Measurements from ENCODE around the gene UBTD1.
"Not testable (repeated sequence)": the region's sequence is repeated elsewhere in the genome, so short reads cannot be mapped to it uniquely, and the experiment has no call there.

Gene UBTD1

DNA sequence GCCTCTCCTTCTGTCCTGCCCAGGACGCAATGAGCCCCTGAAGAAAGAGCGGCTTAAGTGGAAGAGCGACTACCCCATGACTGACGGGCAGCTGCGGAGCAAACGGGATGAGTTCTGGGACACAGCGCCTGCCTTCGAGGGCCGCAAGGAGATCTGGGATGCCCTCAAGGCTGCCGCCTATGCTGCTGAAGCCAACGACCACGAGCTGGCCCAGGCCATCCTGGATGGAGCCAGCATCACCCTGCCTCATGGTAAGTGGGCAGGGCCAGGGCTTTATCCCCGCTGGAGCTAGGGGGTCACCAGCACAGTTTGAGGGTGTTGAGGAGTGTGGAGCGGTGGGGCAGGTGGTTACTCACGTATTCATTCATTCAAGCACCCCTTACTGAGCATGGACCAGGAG is 69.2 kb downstream of the UBTD1 start:
- DNase-seq = no peak

DNA sequence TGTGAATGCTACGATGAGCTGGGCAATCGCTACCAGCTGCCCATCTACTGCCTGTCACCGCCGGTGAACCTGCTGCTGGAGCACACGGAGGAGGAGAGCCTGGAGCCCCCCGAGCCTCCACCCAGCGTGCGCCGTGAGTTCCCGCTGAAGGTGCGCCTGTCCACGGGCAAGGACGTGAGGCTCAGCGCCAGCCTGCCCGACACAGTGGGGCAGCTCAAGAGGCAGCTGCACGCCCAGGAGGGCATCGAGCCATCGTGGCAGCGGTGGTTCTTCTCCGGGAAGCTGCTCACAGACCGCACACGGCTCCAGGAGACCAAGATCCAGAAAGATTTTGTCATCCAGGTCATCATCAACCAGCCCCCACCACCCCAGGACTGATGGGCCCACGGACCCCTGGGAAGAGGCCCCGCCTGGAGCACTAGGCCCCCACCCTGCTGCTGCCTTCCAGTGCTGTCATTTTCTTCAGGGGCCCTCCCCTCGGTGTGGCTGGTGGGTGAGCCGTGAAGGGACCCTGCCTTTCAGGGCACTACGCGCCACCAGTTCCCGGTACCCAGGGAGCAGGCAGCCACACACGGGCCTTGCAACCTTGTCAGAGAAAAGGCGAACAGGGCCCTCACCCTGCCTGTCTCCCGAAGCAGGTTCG is 71.5 kb downstream of the UBTD1 start:
- DNase-seq = no peak

DNA sequence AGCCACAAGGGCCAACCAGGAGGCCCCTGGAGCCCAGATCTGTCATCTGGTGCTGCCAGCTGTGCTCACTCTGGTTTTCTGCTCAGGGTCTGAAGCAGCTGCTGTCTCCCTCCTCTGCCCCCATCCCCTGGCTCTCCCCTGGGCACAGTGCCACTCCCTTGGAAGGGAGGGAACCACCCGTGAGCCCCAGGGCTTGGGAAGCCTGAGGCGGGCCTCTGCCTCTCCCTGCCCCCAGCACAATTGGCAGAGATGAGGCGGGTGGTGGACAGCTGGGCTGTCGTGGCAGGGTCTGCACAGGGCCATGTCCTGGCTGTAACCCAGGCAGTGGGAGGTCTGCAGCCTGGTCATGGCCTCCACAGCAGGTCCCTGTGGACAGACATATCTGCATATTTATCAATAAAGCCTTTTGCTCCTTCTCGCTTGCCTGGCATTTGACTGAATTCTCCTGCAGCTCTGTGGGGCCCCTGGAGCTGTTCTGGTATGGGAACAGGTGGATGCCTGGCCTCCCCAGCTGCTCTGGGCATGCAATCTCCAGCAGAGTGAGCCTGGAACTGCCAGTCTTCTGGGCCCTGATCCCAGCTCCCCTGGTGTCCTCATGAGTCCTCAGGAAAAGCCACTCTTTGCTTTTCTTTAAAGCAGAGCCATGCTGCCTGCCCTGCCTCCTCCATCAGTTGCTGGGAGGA is 72.2 kb downstream of the UBTD1 start:
- DNase-seq = no peak

DNA sequence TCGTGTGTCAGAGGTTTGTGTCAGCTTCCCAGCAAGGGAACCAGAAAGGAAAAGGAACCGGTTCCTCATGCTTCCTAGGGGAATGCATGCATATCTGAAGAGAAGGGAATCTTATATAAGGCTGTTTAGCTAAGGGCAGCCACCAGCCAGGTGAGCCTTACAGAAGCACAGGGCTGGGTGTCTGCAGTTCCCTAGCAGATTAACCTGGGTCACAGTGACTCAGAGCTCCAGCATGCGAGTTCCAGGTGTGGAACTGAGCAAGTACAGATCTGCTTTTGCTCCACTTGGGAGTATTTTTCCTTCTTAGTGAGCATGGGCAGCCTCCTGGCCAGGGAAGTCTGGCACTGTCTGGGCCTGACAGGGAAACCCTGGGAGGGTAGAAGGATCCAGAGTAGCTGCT is 72.9 kb downstream of the UBTD1 start:
- DNase-seq = no peak

DNA sequence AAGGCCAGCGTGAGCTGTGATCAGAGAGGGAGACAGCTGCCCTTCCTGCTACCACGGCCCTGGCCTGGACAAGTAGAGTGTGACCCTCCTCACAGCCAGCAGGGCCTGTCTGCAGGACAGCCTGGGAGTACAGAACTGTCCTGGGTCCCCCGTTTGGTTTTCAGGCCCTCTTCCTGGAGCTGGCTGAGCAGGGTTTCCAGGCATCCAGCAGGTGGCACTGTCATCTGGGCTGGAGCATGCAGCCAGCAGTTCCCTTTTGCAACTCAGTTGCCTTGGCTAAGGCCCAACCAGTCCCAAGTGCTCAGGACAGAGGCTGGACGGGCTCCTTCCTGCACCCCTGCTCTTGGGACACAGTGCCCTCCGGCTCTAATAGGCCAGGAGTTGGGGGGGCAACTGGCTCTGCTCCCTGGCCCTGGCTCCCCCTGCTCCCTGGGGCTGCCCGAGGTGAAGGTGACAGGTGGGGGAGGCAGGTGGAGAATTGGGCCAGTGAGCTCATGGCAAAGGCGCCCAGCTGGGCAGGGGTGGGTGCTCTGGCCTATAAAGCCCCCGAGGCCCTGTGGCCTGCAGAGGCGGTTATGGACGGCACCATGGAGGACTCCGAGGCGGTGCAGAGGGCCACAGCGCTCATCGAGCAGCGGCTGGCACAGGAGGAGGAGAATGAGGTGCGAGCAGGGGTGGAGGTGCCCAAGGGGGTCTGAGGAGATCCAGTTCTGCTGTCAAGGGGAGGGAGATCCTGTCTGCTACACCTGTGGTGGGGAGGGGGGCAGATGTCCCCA is 73.7 kb downstream of the UBTD1 start, which contains the start of gene ANKRD2:
Gene ANKRD2, plus strand, starts transcription at position 566 of the 776 bp plus-strand sequence. Its CDS starts 10 bp downstream, at position 576.
- DNase-seq = no peak

DNA sequence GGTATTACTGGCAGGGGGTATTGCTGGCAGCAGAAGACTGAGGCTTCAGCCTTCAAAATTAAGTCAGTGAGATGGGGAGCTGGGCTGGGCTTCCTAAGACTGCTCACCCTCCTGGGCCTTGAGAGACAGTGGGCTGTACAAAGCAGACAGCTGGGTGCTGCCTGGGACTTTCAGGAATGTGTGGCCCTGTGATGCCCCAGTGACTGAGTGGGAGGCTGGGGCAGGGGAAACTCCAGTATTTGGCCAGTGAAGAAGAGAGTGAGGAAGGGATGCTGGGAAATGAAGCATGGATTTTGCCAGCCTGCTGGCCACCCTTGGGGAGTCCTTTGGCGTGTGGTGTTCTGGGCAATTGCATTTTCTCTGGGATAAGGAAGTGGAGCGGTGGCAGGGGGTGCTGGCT is 74.3 kb downstream of the UBTD1 start:
- DNase-seq = no peak

DNA sequence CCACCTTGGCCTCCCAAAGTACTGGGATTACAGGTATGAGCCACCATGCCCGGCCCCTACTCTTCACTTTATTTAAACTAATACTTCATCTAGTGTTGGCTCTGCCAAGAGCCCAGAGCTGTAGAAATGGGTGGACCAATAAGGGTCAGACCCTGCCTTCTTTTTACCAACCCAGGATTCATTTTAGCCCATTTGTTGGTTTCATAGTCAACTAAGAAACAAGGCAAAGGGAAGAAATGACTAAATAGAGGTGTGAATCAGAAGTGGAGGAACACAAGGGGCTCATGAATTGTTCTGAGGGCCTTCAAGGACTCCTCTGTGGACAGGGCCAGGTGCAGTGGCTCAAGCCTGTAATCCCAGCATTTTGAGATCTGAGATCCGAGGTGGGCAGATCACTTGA is 74.9 kb downstream of the UBTD1 start:
- DNase-seq = no peak

DNA sequence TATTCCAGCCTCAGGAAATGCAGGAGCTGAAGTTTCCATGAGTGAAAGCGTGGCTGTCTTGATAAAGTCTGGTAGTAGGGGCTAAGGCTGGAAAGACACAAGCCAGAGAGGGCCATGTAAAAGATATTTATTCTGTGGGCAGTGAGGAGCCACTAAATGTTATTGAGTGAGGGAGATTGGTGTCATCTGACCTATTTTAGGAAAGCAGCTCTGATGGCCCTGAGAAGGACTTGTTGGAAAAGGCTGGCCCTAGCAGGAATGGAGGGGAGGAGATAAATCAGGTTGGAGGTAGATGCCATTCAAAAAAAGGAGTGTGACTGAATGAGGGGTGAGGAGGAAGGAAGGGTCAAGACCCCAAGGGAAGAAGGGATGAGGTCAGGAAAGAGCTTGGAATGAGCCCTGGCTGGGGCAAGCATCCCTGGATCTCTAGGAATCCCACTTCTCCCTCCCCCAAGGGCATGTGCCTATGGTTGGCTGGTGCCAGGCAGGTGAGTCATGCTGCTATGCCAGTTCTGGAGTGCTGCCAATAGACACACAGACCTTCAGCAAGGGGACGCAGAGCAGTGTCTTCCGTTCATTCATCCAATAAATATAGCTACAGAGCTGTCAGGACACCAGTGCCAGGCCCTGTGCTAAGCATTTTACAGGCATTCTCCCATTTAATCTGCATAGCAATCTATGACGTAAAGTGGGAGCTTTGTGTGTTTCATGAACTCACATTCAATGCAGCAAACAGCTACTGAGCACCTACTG is 75.8 kb downstream of the UBTD1 start:
- DNase-seq = peak; percentile 92

DNA sequence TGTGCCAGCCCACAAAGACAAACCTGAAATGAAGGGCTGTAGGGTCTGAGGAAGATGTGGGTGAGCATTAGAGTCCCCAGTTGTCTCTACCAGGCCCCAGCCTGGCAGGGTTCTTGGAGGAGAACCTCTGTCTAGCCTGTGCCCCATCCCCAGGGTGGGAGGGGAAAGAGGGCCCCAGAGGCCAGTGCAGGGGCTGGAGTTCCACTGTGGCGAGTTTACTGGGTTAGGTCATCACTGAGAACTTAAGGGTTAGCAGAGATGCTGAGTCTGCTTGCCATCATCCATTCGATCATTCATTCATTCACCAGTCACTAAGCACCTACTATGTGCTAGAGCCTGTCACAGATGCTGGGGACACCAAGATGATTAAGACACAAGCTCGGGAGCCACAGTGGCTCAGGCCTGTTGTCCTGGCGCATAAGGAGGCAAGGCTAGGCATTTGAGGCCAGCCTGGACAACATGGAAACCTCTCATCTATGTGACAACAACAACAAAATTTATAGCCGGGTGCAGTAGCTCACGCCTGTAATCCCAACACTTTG is 76.5 kb downstream of the UBTD1 start:
- DNase-seq = peak; percentile 82

DNA sequence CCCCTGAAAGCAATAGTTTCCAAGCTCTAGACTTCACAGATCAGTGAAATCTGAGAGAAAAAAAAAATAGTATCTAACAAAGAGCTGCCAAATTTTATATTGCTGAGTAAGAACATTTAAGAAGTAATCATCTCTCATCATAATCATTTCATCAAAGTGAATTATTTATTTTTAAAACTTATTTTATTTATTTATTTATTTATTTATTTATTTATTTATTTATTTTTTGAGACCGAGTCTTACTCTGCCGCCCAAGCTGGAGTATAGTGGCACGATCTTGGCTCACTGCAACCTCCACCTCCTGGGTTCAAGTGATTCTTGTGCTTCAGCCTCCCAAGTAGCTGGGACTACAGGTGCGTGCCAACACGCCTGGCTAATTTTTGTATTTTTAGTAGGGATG is 77.8 kb downstream of the UBTD1 start:
- not testable (repeated sequence) for DNase-seq

DNA sequence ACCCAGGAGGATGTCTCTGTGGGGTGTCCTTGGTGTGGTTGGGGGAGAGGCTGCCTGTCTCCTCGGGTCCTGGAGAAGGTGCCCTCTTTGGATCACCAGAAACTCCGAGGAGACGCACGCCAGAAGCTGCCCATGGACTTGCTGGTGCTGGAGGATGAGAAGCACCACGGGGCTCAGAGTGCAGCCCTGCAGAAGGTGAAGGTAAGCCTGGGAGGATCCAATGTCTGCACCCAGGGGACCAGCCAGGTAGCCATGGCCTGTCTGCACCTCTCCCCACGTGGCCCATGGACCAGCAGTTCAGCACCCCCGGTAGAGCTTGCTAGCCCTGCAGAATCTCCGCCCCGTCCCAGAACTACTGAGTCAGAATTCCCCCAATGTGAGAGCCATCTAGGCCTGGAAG is 79.0 kb downstream of the UBTD1 start:
- DNase-seq = no peak

DNA sequence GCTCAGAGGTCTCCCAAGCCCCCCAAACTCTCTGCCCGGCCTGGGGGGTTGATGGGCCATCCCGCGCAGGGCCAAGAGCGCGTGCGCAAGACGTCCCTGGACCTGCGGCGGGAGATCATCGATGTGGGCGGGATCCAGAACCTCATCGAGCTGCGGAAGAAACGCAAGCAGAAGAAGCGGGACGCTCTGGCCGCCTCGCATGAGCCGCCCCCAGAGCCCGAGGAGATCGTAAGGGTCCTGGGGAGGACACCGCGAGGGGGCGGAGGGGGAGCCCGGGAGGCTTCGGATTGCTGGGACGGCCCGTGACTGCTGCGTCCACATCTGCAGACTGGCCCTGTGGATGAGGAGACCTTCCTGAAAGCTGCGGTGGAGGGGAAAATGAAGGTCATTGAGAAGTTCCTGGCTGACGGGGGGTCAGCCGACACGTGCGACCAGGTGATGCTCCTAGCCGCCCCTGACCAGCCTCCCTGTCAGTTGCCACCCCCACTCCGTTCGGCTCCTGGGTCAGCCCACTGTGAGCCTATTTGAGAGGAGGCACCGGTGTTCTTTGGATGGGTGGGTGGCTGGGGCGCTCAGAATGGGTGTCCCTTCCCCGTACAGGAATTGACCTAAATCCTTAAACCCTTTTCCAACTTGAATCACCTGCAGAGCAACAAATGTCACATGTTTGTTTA is 79.6 kb downstream of the UBTD1 start:
- DNase-seq = no peak

DNA sequence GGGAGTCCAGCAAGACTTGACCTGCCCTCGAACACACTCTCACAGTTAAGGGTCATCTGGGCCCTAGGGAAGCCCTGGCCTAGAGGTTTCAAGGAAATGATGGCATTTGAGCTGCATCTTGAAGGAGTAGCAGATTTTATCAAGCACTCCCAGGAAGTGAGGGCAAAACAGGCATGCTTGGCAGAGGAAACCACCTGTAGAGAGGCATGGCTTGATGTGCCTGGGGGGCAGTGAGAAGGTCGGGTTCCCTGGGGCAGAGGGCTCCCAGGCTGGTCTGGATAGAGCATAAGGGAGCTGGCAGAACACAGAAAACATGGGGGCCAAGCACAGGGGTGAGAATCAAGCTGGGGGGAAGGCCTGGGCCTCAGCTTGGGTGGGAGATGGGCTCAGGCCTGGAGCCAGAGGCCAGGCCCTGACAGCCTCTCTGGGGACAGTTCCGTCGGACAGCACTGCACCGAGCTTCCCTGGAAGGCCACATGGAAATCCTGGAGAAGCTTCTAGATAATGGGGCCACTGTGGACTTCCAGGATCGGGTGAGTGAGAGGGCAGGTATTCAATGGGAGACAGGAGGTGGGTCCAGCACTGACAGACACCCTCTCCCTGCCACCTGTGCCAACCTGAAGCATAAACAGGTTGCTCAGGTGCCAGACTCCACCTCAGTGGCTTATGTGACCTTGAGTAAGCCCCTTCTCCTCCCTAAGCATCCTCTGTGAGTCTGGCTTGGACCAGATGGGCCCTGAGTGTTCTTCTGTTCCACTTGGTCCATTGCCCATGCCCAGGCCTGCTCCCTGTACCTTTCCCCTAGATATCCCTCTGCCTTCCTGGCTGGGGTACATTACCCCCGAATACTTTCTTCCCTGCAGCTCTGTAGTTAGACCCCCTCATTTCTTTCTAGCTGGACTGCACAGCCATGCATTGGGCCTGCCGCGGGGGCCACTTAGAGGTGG is 82.0 kb downstream of the UBTD1 start:
- DNase-seq = no peak

DNA sequence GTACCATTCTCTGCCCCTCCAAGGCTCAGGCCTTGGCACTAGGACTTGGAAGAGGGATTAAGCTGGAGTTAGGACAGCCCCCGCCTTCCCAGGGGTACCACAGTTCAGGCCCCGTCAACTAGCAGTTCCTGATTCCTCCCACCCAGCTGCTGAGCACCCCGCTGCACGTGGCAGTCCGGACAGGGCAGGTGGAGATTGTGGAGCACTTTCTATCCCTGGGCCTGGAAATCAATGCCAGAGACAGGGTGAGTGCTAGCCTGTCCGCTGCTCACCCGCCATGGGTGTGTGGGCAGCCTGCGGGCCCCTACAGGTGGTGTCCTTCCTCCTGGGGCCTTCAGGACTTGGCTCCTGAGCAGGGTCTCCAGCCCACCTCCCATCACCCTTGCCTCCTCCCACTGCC is 83.4 kb downstream of the UBTD1 start:
- no peak for DNase-seq

DNA sequence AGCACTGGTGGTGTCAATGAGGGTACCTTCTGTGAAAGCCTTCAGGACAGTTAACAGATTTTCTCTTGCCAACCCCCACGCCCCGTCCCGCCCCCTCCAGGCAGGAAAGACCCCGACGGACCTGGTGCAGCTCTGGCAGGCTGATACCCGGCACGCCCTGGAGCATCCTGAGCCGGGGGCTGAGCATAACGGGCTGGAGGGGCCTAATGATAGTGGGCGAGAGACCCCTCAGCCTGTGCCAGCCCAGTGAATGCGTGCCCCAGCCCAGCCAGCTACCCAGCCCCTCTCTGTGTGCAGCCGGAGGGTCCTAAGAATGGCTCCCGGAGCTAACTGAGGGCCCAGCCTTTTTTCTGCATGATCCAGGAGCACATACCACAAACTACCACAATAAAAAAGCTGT is 84.8 kb downstream of the UBTD1 start:
- no peak for DNase-seq

DNA sequence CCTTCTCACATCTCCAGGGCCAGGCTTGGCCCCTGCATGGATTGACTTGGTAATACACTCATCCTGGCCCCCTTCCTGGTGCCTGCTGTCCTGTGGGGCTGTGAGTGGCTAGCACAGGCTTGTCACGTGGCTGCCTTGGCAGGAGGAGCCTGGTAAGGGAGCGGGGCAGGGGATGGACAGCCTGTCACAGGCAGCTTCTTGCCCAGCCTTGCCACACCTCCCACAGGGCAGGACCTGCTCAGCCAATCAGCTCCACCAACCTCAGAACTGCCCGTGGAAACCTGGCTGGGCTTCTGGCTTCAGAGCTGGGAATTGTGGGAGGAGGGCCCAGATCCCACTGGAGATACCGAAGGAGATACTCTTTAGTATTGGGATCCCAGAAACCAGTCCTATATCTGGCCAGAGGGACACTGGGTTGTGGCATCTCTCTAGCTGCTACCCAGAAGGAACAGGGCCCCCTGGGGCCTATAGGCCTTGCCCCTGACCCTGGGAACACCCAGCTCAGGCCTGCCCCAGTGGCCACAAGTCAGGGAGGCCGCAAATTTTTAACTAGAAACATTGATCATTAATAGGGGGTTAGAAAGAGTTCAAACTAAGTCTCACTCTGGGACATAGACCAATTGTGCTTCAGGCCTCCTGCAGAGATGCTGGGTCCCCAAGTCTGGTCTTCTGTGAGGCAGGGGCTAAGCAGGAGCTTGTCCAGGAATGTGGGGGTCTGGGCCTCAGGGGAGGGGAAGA is 85.5 kb downstream of the UBTD1 start, which contains the start of gene HOGA1:
Gene HOGA1, plus strand, starts transcription at position 330 of the 738 bp plus-strand sequence. Its CDS starts 315 bp downstream, at position 645.
- no peak for DNase-seq

DNA sequence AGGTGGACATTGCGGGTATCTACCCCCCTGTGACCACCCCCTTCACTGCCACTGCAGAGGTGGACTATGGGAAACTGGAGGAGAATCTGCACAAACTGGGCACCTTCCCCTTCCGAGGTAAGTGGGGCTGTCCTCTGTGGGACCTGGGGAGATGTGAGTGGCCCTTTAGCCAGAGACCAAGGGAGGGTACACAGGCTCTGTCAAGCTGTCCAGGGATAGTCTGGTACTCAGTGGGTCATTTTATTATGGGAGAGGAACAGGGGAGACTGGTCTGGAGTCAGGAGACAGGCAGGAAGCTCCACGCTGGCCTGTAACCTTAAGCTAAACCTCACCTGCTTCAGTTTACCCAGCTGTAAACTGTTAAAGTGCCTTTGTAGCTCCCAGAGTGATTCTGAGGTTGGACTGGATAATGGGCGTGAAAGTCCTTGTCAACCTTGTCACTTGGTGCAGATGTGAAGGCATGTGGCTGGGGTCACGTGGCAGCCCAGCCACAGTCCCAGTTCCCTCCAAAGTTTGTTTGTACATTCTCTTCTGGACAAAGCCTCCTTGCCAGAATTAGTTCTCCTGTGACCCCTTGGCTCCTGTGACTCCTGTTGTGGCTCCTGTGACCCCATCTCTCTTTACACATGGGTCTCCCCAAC is 86.2 kb downstream of the UBTD1 start:
- no peak for DNase-seq

DNA sequence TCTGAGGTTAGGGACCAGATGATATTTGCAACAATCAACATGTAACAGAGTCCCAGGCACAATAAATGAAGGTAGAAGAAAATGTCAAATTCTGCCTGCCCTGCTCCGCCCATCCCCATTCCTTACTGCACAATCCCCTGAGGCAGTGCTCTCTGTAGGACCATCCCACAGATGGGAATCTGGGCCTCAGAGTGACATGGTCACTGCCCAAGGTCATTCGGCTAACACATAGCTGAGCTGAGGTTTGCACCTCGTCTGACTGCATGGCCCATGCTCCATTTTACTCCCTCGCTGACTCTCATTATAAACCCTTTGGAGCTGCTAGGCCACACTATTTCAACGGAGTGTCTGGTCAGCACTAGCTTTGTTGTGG is 86.7 kb downstream of the UBTD1 start:
- DNase-seq = no peak

DNA sequence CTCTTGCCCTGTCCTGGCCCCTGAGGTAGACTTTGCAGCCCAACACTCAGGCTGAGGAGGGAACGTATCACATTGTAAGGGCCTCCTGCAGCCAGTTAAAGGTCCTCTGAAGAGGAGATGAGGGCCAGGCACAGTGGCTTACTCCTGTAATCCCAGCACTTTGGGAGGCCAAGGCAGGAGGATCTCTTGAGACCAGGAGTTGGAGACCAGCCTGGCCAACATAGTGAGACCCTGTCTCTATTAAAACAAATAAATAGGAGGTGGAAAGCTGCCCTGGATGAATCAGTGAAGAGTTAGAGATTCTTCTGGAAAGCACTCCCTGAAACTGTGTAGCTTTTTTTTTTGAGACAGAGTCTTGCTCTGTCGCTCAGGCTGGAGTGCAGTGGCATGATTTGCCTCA is 88.5 kb downstream of the UBTD1 start:
- DNase-seq = no peak

DNA sequence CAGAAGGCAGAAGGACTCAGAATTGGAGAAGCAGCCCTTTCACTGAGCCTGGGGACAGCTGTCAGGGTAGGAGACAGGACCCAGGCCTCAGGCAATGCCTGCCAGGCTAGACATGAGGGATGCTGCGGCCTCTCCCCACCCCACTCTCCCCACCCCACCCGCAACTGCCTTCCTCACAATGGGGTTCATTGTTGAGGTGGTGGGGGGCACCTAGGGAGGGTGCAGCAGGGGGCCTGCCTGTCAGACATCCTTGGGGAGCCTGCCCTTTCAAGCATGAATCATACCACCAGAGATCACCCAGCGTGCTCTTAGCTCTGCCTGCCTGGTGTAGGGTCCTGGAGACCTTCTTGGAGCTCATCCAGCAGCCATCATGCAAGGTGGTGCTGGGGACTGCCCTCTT is 90.8 kb downstream of the UBTD1 start, which contains the start of gene C10orf62:
Gene C10orf62, plus strand, starts transcription at position 243 of the 400 bp plus-strand sequence. CDS start 177 bp downstream, outside the sequence.
- DNase-seq = no peak
